ENCODE measurements around the gene C9orf43.

Gene C9orf43

DNA sequence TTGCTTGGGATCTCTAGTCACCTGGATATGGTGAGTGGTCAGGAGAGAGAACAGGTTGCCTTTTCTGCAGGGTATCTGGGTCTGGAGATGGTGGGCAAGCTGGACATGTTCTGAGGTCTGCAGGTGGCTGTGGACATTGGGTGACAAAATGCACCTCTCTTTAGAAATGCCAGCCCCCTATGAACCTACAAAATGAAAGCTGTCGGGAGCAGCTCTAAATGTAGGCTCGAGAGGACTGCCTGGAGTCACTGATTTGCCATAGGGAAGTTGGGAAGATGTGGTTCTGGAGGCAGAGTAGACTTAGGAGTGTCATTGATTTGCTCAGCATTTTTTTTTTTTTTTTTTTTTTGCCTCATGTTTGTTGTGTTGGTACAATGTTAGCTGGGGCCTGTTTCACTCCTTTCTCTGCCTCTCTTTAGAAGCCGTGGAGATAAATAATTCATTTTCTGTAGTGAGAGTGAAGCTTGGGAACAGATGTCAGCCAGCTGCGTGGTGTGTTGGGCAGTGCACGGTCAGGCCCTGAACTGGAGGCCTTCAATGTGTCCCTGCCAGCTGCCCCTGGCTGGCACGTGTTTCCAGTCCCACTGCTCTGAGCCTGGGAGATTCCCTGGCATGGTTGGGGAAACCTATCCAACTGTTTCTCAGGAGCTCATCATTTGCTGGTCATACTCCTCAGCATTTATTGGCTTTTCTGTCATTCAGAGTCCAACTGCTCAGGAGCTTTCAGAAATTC, 58.3 kb downstream of the C9orf43 start:
- no peak for FAIRE-seq

- no peak for FAIRE-seq
Observed at GRCh38 chr9:113471143-113471542, 60.6 kb downstream of the C9orf43 start.

DNA sequence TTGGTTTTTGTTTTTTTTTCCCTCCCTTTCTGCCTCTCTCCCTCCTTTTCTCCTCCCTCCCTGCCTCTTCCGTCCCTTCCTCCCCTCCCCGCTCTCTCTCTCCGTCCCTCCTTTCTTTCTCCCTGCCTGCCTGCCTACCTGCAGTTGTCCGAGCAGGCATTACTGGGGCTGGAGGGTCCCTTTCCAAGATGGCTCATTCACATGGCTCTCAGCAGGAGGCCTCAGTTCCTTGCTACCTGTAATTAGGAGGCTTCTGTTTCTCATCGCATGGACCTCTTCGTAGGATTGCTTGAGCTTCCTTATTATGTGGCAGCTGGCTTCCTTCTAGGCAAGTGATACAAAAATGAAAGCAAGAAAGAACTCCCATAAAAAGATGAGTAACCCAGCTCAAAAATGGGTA, 61.0 kb downstream of the C9orf43 start:
- FAIRE-seq: no peak

DNA sequence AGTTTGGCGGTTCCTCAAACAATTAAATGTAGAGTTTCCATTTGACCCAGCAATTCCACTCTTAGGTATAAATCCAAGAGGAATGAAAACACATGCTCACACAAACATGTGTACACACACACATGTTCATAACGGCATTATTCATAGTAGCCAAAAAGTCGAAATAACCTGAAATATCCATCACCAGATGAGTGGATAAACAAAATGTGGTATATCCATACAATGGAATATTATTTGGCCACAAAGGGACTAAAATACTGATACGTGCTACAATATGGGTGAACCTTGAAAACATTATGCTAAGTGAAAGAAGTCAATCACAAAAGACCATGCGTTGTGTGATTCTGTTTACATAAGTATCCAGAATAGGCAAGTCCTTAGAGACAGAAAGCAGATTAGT, 61.7 kb downstream of the C9orf43 start:
- FAIRE-seq: no peak

DNA sequence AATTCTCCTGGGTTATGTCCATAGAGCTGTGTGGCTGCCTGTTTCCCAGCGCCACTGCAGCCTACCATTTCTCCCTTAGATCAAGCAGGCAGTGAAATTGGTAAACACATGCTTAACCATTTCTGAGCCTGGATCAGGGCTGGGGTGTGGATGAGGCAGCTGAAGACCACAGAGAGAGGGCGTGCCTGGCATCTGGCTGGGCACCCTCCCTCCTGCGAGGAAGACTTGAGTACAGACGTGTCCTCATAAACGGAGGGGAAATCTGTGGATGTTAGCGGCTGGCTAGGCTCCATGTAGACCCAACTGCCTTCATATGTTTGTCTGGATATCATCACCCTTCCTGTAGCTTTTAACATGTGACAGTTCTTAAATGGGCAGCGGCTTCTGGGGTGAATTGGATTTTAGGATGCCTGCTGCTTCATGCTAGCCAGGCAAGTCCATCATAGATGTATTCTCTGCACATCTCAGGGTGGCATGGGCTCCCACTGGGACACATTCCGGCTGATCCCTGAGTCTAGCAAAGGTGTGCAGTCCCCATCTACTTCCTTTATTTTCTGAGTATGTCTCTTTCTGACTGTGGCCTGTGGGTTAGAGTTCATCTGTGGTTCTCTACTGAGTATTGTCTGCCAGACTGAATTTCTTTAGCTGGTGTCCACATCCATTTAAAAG, 63.9 kb downstream of the C9orf43 start:
- no peak for FAIRE-seq

GRCh38 chr9:113475031-113475430, 64.5 kb downstream of the C9orf43 start:
- FAIRE-seq: no peak

DNA sequence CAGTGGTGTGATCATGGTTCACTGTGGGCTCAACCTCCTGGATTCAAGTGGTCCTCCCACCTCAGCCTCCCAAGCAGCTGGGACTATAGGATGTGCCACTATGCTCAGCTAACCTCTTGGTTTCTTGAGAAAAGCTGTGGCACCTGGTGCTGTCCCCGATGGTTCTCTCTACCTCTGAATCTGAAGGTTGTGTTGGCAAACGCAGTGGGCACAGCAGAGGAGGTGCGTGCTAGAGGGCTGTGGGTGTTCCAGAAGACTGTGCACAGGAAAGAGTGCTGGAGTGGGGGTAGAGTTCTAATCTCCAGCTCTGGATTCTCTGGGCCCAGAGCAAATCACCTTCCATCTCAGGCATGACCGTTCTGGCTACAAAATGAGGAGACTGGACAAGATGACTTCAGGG, 65.4 kb downstream of the C9orf43 start:
- no peak for FAIRE-seq

DNA sequence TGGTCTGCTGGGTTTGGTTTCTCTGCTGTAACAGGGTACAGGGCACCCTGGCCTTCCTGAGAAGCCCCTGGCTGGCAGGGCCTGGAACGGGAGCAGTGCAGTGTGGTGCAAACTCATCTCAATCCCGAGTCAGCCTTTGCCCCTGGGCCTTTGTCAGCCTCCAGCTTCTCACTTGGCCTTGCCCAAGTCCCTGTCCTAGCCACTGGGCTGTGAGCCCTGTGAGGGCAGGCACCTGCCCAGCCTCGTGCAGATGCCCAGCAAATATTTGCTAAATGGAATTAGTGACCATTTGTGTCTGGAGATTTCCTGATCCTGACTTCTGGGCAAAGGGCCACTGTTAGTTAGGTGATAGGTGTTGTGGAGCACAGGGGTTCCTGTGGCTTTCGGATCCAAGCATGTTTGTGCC, 66.0 kb downstream of the C9orf43 start:
- FAIRE-seq: no peak

GRCh38 chr9:113477058-113477457, 66.5 kb downstream of the C9orf43 start:
- FAIRE-seq: no peak

GRCh38 chr9:113477661-113478060, 67.1 kb downstream of the C9orf43 start:
- FAIRE-seq: no peak

GRCh38 chr9:113479174-113479621, 68.7 kb downstream of the C9orf43 start:
- FAIRE-seq: no peak

All from endometrium (tissue), 2 donors.